GM23338 (cell line): Measurements from ENCODE around the gene JAKMIP1. TPM values are rescaled to one million over a fixed set of nuclear protein-coding genes. Genes with fewer than 3 reads are reported as not detected.

ENCODE experiments used
- ATAC-seq: fragments of 200-7000 bp; cut with Tn5 transposase; 3 replicates; pipeline ENCODE4 v1.9.1; 2020
- DNase-seq: peaks from one replicate; pipeline ENCODE4 v3.0.0-alpha.2; 2015; ENCODE audit warnings: low spot score
- H2AFZ ChIP-seq: fragments of 200-600 bp; sonication (generic); 2 replicates; pipeline ENCODE4 v1.8.0; 2016; ENCODE audit warnings: antibody characterized with exemption, mild to moderate bottlenecking, moderate library complexity
- H3F3A ChIP-seq: fragments of 200-600 bp; sonication (generic); replicated peaks from 2 replicates; pipeline ENCODE4 v1.8.0; 2017; ENCODE audit warnings: antibody characterized with exemption, mixed run types, low read depth
- H3K27ac ChIP-seq: fragments of 200-600 bp; sonication (generic); 2 replicates; pipeline ENCODE4 v1.6.1; 2016; ENCODE audit warnings: low read depth
- H3K27me3 ChIP-seq: fragments of 200-600 bp; sonication (generic); 2 replicates; pipeline ENCODE4 v1.8.0; 2016; ENCODE audit warnings: mild to moderate bottlenecking, mixed run types, moderate library complexity; ENCODE audit not compliant: insufficient read depth
- H3K36me3 ChIP-seq: fragments of 200-600 bp; sonication (generic); 2 replicates; pipeline ENCODE4 v1.8.0; 2016; ENCODE audit warnings: mild to moderate bottlenecking; ENCODE audit not compliant: insufficient read depth
- H3K4me1 ChIP-seq: fragments of 200-600 bp; sonication (generic); 2 replicates; pipeline ENCODE4 v1.8.0; 2016; ENCODE audit warnings: mild to moderate bottlenecking, moderate library complexity; ENCODE audit not compliant: insufficient read depth
- H3K4me2 ChIP-seq: fragments of 200-600 bp; sonication (generic); 2 replicates; pipeline ENCODE4 v1.7.1; 2017; ENCODE audit warnings: mixed run types
- H3K4me3 ChIP-seq: fragments of 200-600 bp; sonication (generic); 2 replicates; pipeline ENCODE4 v1.6.1; 2016; ENCODE audit warnings: mixed run types
- H3K79me2 ChIP-seq: fragments of 200-600 bp; sonication (generic); replicated peaks from 2 replicates; pipeline ENCODE4 v1.8.0; 2017; ENCODE audit warnings: mild to moderate bottlenecking; ENCODE audit not compliant: insufficient read depth
- H3K9me2 ChIP-seq: fragments of 200-600 bp; sonication (generic); 2 replicates; pipeline ENCODE4 v1.8.0; 2017; ENCODE audit not compliant: insufficient read depth
- H4K20me1 ChIP-seq: fragments of 200-600 bp; sonication (generic); replicated peaks from 2 replicates; pipeline ENCODE4 v1.8.0; 2017; ENCODE audit warnings: mild to moderate bottlenecking; ENCODE audit not compliant: insufficient read depth
- H3K27ac Mint-ChIP-seq: 2 replicates; pipeline ENCODE4 v1.8.0; 2020; ENCODE audit warnings: inconsistent platforms, mild to moderate bottlenecking, moderate library complexity, mixed read lengths
- H3K27me3 Mint-ChIP-seq: 3 replicates; pipeline ENCODE4 v1.8.0; 2022; ENCODE audit warnings: low read depth, mild to moderate bottlenecking, moderate library complexity, mixed read lengths, inconsistent platforms; ENCODE audit not compliant: insufficient read depth, poor library complexity
- H3K36me3 Mint-ChIP-seq: 3 replicates; pipeline ENCODE4 v1.8.0; 2021; ENCODE audit warnings: low read depth, mild to moderate bottlenecking, inconsistent platforms, moderate library complexity, mixed read lengths
- H3K4me1 Mint-ChIP-seq: 3 replicates; pipeline ENCODE4 v1.8.0; 2020; ENCODE audit warnings: mild to moderate bottlenecking, inconsistent platforms, mixed read lengths
- H3K4me3 Mint-ChIP-seq: 3 replicates; pipeline ENCODE4 v1.8.0; 2021; ENCODE audit warnings: moderate library complexity, mild to moderate bottlenecking, inconsistent platforms, mixed read lengths
- H3K9me3 Mint-ChIP-seq: 3 replicates; pipeline ENCODE4 v1.8.0; 2020; ENCODE audit warnings: moderate library complexity, mild to moderate bottlenecking, inconsistent platforms, mixed read lengths
- CTCF ChIP-seq, 2 experiments: fragments of 200-600 bp in 1 of 2; sonication (generic) in 1 of 2; conservative IDR thresholded peaks; 2 replicates each; pipeline versions ENCODE4 v1.5.1 to v1.6.1; 2016 to 2017; ENCODE audit warnings: antibody characterized with exemption in 2 of 2, low read depth in 2 of 2, mild to moderate bottlenecking in 2 of 2, moderate library complexity in 1 of 2
- EZH2 ChIP-seq: fragments of 200-600 bp; sonication (generic); IDR thresholded peaks from one replicate; pipeline ENCODE4 v1.8.0; 2017; ENCODE audit warnings: antibody characterized with exemption, mild to moderate bottlenecking, low read depth; ENCODE audit not compliant: unreplicated experiment
- POLR2AphosphoS5 ChIP-seq: IDR thresholded peaks from 2 replicates; pipeline ENCODE4 v1.6.1; 2016; ENCODE audit warnings: antibody characterized with exemption, low read depth
- STAT1 ChIP-seq: IDR thresholded peaks from one replicate; pipeline ENCODE4 v1.6.1; 2016; ENCODE audit warnings: antibody characterized with exemption; ENCODE audit not compliant: unreplicated experiment
- polyA plus RNA-seq: library from polyadenylated mRNA; unstranded; fragments of >200 nt; fragmentation: Nextera tagmentation; extraction: Ambion mirVana; gene quantifications from 2 replicates; pipeline ENCODE4 v1.2.1, GENCODE V29; 2016
- total RNA-seq: library from RNA; depleted of rRNA; stranded (reverse); fragments of >200 nt; shearing (Covaris generic); gene quantifications from 2 replicates; pipeline ENCODE4 v1.2.3, GENCODE V29; 2014
- TF ChIP-seq, protein P1 (sequence below): fragments of 250-450 bp; sonication (Bioruptor Pico); IDR thresholded peaks from 2 replicates; pipeline ENCODE4 v1.5.0; 2020; ENCODE audit warnings: mild to moderate bottlenecking, moderate library complexity

JAKMIP1 gene
- total and polyA plus RNA-seq, 2 experiments from 2014 or later: 4.6 to 5.1 TPM

DNA sequence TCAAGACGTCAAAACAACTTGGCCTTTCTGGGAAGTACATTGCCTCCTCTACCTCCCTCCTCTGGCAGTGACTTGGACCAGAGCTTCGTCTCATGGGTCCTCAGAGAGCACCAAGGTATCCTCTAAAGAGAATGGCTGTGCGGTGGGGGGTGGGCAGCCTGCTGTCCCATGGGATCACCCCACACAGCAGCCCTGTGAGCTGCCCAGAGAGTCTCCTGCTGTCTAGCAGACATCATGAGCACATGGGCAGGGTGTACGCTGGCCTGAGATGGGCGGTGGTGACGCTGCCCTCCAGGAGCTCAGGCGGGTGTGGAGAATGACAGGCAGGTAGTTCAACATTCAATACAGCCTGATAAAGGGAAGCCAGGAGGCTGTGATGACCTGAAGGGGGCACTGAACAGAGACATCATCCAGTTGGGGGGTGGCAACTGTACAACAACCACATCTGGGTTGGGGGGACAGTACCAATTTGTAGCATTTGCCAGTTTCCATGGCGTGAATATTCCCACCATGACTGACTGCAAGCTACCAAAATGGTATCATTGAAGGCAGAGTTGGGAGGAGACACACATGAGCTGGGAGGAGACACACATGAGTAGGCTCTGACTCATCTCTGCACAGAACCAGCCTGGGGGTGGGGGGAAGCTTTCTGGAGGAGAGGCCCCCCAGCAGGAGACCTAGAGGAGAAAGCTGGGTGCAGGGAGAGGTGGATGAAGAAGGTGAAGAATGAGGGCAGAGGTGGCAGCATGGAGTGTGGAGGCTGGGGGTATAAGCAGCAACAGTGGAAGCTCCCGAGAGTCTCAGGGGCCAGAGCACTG is 218.0 kb downstream of the JAKMIP1 start (continued):
- TF ChIP-seq, protein P1, sequence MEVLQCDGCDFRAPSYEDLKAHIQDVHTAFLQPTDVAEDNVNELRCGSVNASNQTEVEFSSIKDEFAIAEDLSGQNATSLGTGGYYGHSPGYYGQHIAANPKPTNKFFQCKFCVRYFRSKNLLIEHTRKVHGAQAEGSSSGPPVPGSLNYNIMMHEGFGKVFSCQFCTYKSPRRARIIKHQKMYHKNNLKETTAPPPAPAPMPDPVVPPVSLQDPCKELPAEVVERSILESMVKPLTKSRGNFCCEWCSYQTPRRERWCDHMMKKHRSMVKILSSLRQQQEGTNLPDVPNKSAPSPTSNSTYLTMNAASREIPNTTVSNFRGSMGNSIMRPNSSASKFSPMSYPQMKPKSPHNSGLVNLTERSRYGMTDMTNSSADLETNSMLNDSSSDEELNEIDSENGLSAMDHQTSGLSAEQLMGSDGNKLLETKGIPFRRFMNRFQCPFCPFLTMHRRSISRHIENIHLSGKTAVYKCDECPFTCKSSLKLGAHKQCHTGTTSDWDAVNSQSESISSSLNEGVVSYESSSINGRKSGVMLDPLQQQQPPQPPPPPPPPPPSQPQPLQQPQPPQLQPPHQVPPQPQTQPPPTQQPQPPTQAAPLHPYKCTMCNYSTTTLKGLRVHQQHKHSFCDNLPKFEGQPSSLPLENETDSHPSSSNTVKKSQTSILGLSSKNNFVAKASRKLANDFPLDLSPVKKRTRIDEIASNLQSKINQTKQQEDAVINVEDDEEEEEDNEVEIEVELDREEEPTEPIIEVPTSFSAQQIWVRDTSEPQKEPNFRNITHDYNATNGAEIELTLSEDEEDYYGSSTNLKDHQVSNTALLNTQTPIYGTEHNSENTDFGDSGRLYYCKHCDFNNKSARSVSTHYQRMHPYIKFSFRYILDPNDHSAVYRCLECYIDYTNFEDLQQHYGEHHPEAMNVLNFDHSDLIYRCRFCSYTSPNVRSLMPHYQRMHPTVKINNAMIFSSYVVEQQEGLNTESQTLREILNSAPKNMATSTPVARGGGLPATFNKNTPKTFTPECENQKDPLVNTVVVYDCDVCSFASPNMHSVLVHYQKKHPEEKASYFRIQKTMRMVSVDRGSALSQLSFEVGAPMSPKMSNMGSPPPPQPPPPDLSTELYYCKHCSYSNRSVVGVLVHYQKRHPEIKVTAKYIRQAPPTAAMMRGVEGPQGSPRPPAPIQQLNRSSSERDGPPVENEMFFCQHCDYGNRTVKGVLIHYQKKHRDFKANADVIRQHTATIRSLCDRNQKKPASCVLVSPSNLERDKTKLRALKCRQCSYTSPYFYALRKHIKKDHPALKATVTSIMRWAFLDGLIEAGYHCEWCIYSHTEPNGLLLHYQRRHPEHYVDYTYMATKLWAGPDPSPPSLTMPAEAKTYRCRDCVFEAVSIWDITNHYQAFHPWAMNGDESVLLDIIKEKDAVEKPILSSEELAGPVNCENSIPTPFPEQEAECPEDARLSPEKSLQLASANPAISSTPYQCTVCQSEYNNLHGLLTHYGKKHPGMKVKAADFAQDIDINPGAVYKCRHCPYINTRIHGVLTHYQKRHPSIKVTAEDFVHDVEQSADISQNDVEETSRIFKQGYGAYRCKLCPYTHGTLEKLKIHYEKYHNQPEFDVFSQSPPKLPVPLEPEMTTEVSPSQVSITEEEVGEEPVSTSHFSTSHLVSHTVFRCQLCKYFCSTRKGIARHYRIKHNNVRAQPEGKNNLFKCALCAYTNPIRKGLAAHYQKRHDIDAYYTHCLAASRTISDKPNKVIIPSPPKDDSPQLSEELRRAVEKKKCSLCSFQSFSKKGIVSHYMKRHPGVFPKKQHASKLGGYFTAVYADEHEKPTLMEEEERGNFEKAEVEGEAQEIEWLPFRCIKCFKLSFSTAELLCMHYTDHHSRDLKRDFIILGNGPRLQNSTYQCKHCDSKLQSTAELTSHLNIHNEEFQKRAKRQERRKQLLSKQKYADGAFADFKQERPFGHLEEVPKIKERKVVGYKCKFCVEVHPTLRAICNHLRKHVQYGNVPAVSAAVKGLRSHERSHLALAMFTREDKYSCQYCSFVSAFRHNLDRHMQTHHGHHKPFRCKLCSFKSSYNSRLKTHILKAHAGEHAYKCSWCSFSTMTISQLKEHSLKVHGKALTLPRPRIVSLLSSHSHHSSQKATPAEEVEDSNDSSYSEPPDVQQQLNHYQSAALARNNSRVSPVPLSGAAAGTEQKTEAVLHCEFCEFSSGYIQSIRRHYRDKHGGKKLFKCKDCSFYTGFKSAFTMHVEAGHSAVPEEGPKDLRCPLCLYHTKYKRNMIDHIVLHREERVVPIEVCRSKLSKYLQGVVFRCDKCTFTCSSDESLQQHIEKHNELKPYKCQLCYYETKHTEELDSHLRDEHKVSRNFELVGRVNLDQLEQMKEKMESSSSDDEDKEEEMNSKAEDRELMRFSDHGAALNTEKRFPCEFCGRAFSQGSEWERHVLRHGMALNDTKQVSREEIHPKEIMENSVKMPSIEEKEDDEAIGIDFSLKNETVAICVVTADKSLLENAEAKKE (CRISPR knock-in tag): no peak
- TF ChIP-seq STAT1 (no peak), EZH2 (no peak)

GRCh38 chr4:5980436-5981155 is 219.8 kb downstream of the JAKMIP1 start:
- Histone ChIP-seq H3K9me2 (no peaks in the 10 kb centered on the region), H3K36me3 (no peaks in the 10 kb centered on the region), H2AFZ (no peak overlapping the region), H3K27ac (no peak overlapping the region), H4K20me1 (no peaks in the 10 kb centered on the region), H3F3A (no peaks in the 10 kb centered on the region), H3K4me3 (no peak overlapping the region), H3K4me2 (no peak overlapping the region), H3K79me2 (no peaks in the 10 kb centered on the region), H3K4me1 (no peaks in the 10 kb centered on the region), H3K27me3 (no peaks in the 10 kb centered on the region)
- Mint-ChIP-seq H3K9me3 (peaks cover 29% of the 10 kb centered on the region), H3K4me3 (no peak overlapping the region), H3K4me1 (peaks cover 5% of the 10 kb centered on the region), H3K27me3 (no peaks in the 10 kb centered on the region), H3K36me3 (peaks cover 13% of the 10 kb centered on the region; the same call in 2 of the 3 replicates), H3K27ac (no peak overlapping the region)
- peak; percentile 20; the same call in 1 of the 3 replicates for ATAC-seq
- TF ChIP-seq POLR2AphosphoS5 (no peak), CTCF (conservative IDR thresholded peaks at IDR 0.05; ENCODE audit: low read depth in 2 of 2) (peak in 1 of 2 experiments; percentile 42; a peak in 2 of 4 replicates)
- no peak for DNase-seq
